Measurements from ENCODE around the gene TCN2. TPM values are rescaled to one million over a fixed set of nuclear protein-coding genes. Genes with fewer than 3 reads are reported as not detected.
A peak's percentile ranks its signal among the peaks of the same experiment; 100 is the strongest.
"Not testable (repeated sequence)": the region's sequence is repeated elsewhere in the genome, so short reads cannot be mapped to it uniquely, and the experiment has no call there.

Gene TCN2
- total RNA-seq, 6 experiments from 2014 or later = 2.3 to 3.2 (median 2.9) TPM

- H3K9me3 Mint-ChIP-seq = no peaks in the 10 kb centered on the region
- H3K4me3 Mint-ChIP-seq = no peak overlapping the region
- H3K4me1 Mint-ChIP-seq (ENCODE audit: low read depth) = no peaks in the 10 kb centered on the region
- no peaks in the 10 kb centered on the region for H3K36me3 Mint-ChIP-seq (ENCODE audit: low read depth)
- H3K27ac Mint-ChIP-seq = no peak overlapping the region
- no peak for DNase-seq
- H3K27me3 Mint-ChIP-seq (ENCODE audit: insufficient read depth) = peaks cover under 1% of the 10 kb centered on the region
- no peak for TF ChIP-seq CTCF (IDR thresholded peaks at IDR 0.05)
These were observed 19.4 kb downstream of the TCN2 start for GRCh38 chr22:30626413-30626812.

- Mint-ChIP-seq H3K27me3 (ENCODE audit: insufficient read depth) (no peaks in the 10 kb centered on the region; the same call in 1 of the 2 replicates), H3K4me3 (no peak overlapping the region), H3K9me3 (no peaks in the 10 kb centered on the region), H3K4me1 (ENCODE audit: low read depth) (no peaks in the 10 kb centered on the region), H3K27ac (no peak overlapping the region), H3K36me3 (ENCODE audit: low read depth) (no peaks in the 10 kb centered on the region)
- DNase-seq = no peak
- TF ChIP-seq CTCF (IDR thresholded peaks at IDR 0.05) = no peak
These were observed 20.5 kb downstream of the TCN2 start for GRCh38 chr22:30627471-30627870.

DNA sequence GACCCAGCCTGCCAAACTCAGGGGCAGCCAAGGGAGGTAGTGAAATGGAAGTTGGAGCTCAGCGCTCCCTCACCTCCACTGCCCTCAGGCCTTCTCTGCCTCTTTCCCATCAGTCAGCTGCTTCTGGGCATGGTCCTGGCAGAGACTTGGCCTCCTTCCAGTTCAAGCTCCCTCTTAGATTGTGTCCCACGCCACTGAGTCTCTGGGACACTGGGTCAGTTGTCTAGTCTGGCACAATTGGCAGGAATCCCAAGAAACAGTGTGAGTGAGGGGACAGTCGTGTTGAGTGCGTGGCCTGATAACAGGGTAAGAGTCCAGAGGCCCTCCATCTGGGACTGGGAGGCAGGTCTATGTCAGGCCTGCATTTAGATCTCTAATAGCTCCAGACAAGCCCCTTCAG is 21.5 kb downstream of the TCN2 start:
- TF ChIP-seq CTCF (IDR thresholded peaks at IDR 0.05) = no peak
- H3K27ac Mint-ChIP-seq = no peak overlapping the region
- no peaks in the 10 kb centered on the region for H3K9me3 Mint-ChIP-seq
- no peaks in the 10 kb centered on the region for H3K36me3 Mint-ChIP-seq (ENCODE audit: low read depth)
- no peak for DNase-seq
- H3K27me3 Mint-ChIP-seq (ENCODE audit: insufficient read depth) = no peaks in the 10 kb centered on the region; the same call in 1 of the 2 replicates
- no peak overlapping the region for H3K4me3 Mint-ChIP-seq
- H3K4me1 Mint-ChIP-seq (ENCODE audit: low read depth) = no peaks in the 10 kb centered on the region

DNA sequence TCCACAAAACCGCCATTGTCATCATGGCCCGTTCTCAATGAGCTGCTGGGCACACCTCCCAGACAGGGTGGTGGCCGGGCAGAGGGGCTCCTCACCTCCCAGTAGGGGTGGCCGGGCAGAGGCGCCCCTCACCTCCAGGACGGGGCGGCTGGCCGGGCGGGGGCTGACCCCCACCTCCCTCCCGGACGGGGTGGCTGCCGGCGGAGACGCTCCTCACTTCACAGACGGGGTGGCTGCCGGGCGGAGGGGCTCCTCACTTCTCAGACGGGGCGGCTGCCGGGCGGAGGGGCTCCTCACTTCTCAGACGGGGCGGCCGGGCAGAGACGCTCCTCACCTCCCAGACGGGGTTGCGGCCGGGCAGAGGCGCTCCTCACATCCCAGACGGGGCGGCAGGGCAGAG is 24.5 kb downstream of the TCN2 start:
- H3K27me3 Mint-ChIP-seq (ENCODE audit: insufficient read depth); H3K4me1 Mint-ChIP-seq (ENCODE audit: low read depth); DNase-seq; H3K36me3 Mint-ChIP-seq (ENCODE audit: low read depth); H3K4me3 Mint-ChIP-seq; H3K9me3 Mint-ChIP-seq; H3K27ac Mint-ChIP-seq: not testable (repeated sequence)

- Mint-ChIP-seq H3K4me1 (ENCODE audit: low read depth) (peaks cover 18% of the 10 kb centered on the region), H3K9me3 (no peaks in the 10 kb centered on the region), H3K4me3 (peak overlapping the region; percentile 88), H3K27me3 (ENCODE audit: insufficient read depth) (no peaks in the 10 kb centered on the region), H3K36me3 (ENCODE audit: low read depth) (peaks cover 5% of the 10 kb centered on the region; the same call in 1 of the 2 replicates), H3K27ac (peak overlapping the region; percentile 89)
- peak; percentile 82 for DNase-seq
- peak; percentile 98 for TF ChIP-seq CTCF (IDR thresholded peaks at IDR 0.05)
These were observed 27.7 kb downstream of the TCN2 start for GRCh38 chr22:30634471-30635233.
